ENCODE measurements around the gene SDCCAG8.

Gene SDCCAG8

GRCh38 chr1:243341074-243341473 lies 85.2 kb downstream of the SDCCAG8 start:
- no peak for FAIRE-seq

- peak; percentile 38 for FAIRE-seq
These were observed 88.4 kb downstream of the SDCCAG8 start for GRCh38 chr1:243343970-243344937.

GRCh38 chr1:243345205-243345604 lies 89.4 kb downstream of the SDCCAG8 start:
- FAIRE-seq = no peak

- no peak for FAIRE-seq
These were observed 90.2 kb downstream of the SDCCAG8 start for GRCh38 chr1:243346016-243346415.

GRCh38 chr1:243346468-243346867 lies 90.6 kb downstream of the SDCCAG8 start:
- FAIRE-seq = no peak

GRCh38 chr1:243348331-243348730 lies 92.5 kb downstream of the SDCCAG8 start:
- no peak for FAIRE-seq

GRCh38 chr1:243349128-243349527 lies 93.3 kb downstream of the SDCCAG8 start:
- FAIRE-seq = no peak

- FAIRE-seq = no peak
These were observed 95.5 kb downstream of the SDCCAG8 start for GRCh38 chr1:243351337-243351736.

- no peak for FAIRE-seq
These were observed 98.8 kb downstream of the SDCCAG8 start for GRCh38 chr1:243354511-243355153.

GRCh38 chr1:243363832-243364231 lies 108.0 kb downstream of the SDCCAG8 start:
- no peak for FAIRE-seq

- FAIRE-seq = no peak
These were observed 108.5 kb downstream of the SDCCAG8 start for GRCh38 chr1:243364330-243364729.

- no peak for FAIRE-seq
These were observed 109.0 kb downstream of the SDCCAG8 start for GRCh38 chr1:243364866-243365265.

- no peak for FAIRE-seq
These were observed 111.5 kb downstream of the SDCCAG8 start for GRCh38 chr1:243367314-243367713.

- no peak for FAIRE-seq
These were observed 118.6 kb downstream of the SDCCAG8 start for GRCh38 chr1:243374412-243374811.

- no peak for FAIRE-seq
These were observed 119.8 kb downstream of the SDCCAG8 start for GRCh38 chr1:243375596-243375995.

- FAIRE-seq = no peak
These were observed 122.8 kb downstream of the SDCCAG8 start for GRCh38 chr1:243378669-243379068.

GRCh38 chr1:243379208-243379607 lies 123.4 kb downstream of the SDCCAG8 start:
- no peak for FAIRE-seq

GRCh38 chr1:243379706-243380105 lies 123.9 kb downstream of the SDCCAG8 start:
- no peak for FAIRE-seq

GRCh38 chr1:243388276-243388675 lies 132.4 kb downstream of the SDCCAG8 start:
- FAIRE-seq = no peak

GRCh38 chr1:243390162-243390791 lies 134.4 kb downstream of the SDCCAG8 start:
- FAIRE-seq = no peak

GRCh38 chr1:243391355-243391754 lies 135.5 kb downstream of the SDCCAG8 start:
- FAIRE-seq = no peak

GRCh38 chr1:243393096-243393495 lies 137.3 kb downstream of the SDCCAG8 start:
- FAIRE-seq = no peak

- FAIRE-seq = no peak
These were observed 138.2 kb downstream of the SDCCAG8 start for GRCh38 chr1:243394066-243394465.
